ENCODE measurements around the gene KCNJ15.

Gene KCNJ15

GRCh38 chr21:38277501-38278131 lies 20.8 kb downstream of the KCNJ15 start:
- H3K4me3 ChIP-seq (ENCODE audit: low read depth, low read length), result no peak overlapping the region
- TF ChIP-seq CTCF (IDR thresholded peaks at IDR 0.05; ENCODE audit: low read depth, low read length) (no peak), MYC (IDR thresholded peaks at IDR 0.05; ENCODE audit: low read depth, low read length) (peak; percentile 83), MAX (IDR thresholded peaks at IDR 0.05; ENCODE audit: low read depth, low read length) (peak; percentile 94)
- peak; percentile 87 for DNase-seq (ENCODE audit: low read depth)

GRCh38 chr21:38280454-38280853 lies 23.7 kb downstream of the KCNJ15 start:
- no peak overlapping the region for H3K4me3 ChIP-seq (ENCODE audit: low read depth, low read length)
- TF ChIP-seq POLR2A (IDR thresholded peaks at IDR 0.05; ENCODE audit: extremely low read depth, insufficient read length) (no peak), MAX (IDR thresholded peaks at IDR 0.05; ENCODE audit: low read depth, low read length) (no peak), CTCF (IDR thresholded peaks at IDR 0.05; ENCODE audit: low read depth, low read length) (no peak), MYC (IDR thresholded peaks at IDR 0.05; ENCODE audit: low read depth, low read length) (no peak)
- no peak for DNase-seq (ENCODE audit: low read depth)

GRCh38 chr21:38280867-38281266 lies 24.1 kb downstream of the KCNJ15 start:
- TF ChIP-seq MYC (IDR thresholded peaks at IDR 0.05; ENCODE audit: low read depth, low read length), result no peak
- TF ChIP-seq MAX (IDR thresholded peaks at IDR 0.05; ENCODE audit: low read depth, low read length), result no peak
- TF ChIP-seq CTCF (IDR thresholded peaks at IDR 0.05; ENCODE audit: low read depth, low read length), result no peak
- no peak for TF ChIP-seq POLR2A (IDR thresholded peaks at IDR 0.05; ENCODE audit: extremely low read depth, insufficient read length)
- no peak for DNase-seq (ENCODE audit: low read depth)
- H3K4me3 ChIP-seq (ENCODE audit: low read depth, low read length), result no peak overlapping the region

GRCh38 chr21:38282921-38283320 lies 26.1 kb downstream of the KCNJ15 start:
- peak; percentile 64 for DNase-seq (ENCODE audit: low read depth)
- TF ChIP-seq POLR2A (IDR thresholded peaks at IDR 0.05; ENCODE audit: extremely low read depth, insufficient read length) (no peak), MAX (IDR thresholded peaks at IDR 0.05; ENCODE audit: low read depth, low read length) (no peak), MYC (IDR thresholded peaks at IDR 0.05; ENCODE audit: low read depth, low read length) (no peak), CTCF (IDR thresholded peaks at IDR 0.05; ENCODE audit: low read depth, low read length) (no peak)
- H3K4me3 ChIP-seq (ENCODE audit: low read depth, low read length), result no peak overlapping the region

GRCh38 chr21:38284216-38284615 lies 27.4 kb downstream of the KCNJ15 start:
- TF ChIP-seq MYC (IDR thresholded peaks at IDR 0.05; ENCODE audit: low read depth, low read length), result no peak
- TF ChIP-seq CTCF (IDR thresholded peaks at IDR 0.05; ENCODE audit: low read depth, low read length), result no peak
- no peak for TF ChIP-seq POLR2A (IDR thresholded peaks at IDR 0.05; ENCODE audit: extremely low read depth, insufficient read length)
- TF ChIP-seq MAX (IDR thresholded peaks at IDR 0.05; ENCODE audit: low read depth, low read length), result no peak
- no peak for DNase-seq (ENCODE audit: low read depth)
- H3K4me3 ChIP-seq (ENCODE audit: low read depth, low read length), result no peak overlapping the region

Data from NB4 (cell line).